NCI-H128 (cell line): ENCODE measurements around the gene SEPTIN12.
"Not testable (repeated sequence)": the region's sequence is repeated elsewhere in the genome, so short reads cannot be mapped to it uniquely, and the experiment has no call there.

Experiments
- DNase-seq: peaks from one replicate; lab custom pipeline; 2025; ENCODE audit not compliant: unreplicated experiment; lab: John Stamatoyannopoulos, UW

SEPTIN12 gene

DNA sequence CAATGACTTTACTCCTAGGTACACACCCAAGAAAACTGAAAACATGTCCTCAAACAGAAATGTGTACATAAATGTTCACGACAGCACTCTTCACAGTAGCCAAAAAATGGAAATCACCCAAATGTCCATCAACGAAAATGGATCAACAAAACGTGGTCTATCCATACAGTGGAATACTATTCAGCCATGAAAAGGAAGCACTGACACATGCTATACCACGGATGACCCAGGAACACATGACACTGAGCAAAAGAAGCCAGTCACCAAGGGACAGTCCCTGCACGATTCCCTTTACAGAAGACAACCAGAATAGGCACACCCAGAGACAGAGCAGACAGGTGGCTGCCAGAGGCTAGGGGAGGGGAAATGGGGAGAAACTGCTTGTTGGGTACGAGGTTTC is 32.5 kb downstream of the SEPTIN12 start:
- DNase-seq: no peak

DNA sequence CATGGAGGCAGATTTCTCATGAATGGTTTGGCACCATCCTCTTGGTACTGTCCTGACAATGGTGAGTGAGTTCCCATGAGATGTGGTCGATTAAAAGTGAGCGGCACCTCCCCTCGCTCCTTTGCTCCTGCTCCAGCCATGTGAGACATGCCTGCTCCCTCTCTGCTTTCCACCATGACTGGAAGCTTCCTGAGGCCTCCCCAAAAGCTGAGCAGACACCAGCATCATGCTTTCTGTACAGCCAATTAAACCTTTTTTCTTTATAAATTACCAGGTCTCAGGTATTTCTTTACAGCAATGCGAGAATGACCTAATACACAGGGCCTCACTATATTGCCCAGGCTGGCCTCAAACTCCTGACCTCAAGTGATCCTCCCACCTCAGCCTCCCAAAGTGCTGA is 33.3 kb downstream of the SEPTIN12 start:
- DNase-seq: no peak

- DNase-seq: no peak
These were observed 34.9 kb downstream of the SEPTIN12 start for GRCh38 chr16:4753227-4753626.

GRCh38 chr16:4752351-4753100 is 35.6 kb downstream of the SEPTIN12 start:
- no peak for DNase-seq

DNA sequence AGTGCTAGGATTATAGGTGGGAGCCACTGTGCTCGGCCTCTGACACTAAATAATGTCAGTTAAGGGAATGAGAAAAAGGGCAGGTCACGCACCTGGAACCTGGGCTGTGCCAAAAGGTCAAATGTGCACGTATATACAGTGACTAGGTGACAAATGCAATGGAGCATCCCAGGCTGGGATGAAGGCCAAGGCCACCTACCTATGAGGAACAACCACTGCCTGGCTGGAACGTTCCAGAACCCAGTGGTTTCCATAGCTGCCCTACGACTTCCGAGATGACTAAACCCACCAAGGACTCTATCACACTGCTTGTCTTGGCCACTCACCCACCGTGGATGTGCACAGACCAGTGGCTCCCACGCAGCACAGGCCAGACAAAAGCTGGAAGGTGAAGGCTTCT is 37.2 kb downstream of the SEPTIN12 start:
- DNase-seq: no peak

GRCh38 chr16:4749700-4750257 is 38.4 kb downstream of the SEPTIN12 start:
- no peak for DNase-seq

DNA sequence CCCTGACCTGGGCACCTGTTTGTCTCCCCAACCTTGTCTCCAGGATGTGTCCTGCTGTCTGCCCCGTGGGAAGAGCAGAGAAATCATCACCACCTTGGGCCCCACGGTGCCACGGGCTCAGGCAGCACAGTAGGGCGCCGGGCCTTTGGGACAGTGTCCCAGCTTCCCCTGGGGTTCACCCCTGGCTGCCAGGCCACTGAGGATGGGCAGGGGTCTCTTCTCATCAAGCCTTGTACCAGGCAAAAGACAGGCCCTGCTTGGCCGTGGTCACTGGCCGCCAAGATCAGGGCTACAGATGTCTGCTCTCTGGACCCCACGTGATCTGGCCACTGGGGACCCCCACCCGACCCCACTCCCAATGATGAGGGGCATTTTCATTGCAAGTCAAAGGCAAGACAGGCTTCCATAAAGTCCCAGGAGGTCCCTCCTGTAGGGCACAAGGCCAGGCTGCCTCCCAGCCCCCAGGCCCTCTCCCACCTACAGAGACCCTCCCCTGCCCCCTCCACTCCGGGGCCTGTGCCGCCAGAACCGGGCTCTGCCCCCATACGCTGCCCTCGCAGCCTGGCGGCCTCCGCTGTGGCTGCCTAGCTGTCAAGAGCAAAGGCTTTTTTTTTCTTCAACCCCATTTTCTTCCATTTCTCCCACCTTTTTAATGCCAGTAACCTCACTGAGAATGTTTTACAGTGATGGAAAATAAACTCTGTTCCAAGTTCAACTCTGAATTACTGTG is 39.3 kb downstream of the SEPTIN12 start:
- DNase-seq: no peak

DNA sequence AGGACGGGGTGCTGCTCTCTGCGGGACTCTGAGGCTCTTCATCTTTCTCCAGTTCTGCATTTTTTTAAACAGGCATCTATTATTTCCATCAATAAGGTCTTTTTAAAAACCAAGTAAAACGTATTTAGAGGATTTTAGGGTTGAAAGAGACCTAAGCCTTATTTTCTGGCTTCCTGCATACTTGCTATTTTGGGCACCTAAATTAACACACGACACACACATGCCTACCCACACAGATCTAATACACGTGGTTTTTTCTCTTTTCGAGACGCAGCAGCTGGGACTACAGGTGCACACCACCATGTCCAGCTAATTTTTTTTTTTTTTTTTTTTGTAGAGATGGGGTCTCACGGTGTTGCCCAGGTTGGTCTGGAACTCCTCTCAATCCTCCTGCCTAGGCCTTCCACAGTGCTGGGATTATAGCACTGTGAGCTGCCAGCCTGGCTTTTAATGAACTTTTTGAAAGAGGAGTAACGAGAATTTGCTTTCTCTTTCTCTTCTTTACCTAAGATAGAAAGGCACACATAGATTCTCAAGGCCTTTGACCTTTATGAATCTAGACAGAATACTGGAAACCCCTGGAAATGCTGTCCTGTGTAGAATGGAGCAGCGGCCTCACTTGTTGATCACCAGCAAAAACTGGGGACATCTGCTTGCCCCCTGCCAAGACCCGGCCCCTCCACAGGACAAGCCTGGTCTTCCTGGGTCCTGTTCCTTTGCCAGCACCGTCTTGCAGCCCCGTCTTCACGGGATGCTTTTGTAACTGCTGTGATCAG is 40.1 kb downstream of the SEPTIN12 start:
- DNase-seq: no peak

DNA sequence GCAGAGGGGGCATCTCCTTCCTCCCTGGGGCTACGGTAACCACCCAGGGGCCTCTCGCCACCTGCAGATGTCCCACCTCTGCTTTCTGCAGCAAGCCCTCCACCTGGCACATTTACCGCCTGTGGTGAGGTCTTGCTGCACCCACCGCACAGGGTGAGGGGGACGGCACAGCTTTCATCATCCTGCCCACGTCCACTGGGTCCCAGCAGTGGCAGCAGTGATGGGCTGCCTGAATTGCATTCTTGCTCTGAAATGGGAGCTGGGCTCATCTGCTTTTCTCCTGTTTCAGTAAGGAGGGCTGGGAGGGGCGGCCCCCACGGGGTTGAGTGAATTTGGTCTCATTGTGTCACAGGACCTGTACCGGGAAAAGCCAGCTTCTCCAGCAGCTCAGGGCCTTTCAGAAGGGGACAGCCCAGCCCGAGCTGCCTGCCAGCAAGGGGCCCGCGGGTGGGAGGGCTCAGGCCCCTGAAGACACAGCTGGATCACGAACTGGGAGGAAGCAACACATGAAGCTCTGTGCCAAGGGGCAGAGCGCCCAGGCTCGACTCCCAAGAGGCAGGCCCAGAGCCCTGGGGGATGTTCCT is 41.1 kb downstream of the SEPTIN12 start:
- no peak for DNase-seq

DNA sequence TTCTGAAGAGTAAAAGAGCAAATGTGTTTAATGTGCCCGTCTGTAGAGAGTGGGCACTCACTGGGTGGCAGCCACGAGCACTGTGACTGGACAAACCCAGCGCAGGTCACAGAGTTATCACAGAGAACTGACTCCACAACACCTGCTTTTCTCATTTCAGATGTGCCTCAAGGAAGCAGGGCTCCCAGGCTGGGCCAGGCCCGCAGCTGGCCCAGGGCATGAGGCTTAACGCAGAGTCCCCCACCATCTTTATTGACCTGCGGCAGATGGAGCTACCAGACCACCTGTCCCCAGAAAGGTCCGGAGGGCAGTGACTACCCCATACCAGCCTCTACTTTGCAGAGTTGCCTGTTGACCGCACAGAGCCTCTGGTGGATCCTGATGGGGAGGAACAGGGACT is 41.9 kb downstream of the SEPTIN12 start:
- DNase-seq: no peak

DNA sequence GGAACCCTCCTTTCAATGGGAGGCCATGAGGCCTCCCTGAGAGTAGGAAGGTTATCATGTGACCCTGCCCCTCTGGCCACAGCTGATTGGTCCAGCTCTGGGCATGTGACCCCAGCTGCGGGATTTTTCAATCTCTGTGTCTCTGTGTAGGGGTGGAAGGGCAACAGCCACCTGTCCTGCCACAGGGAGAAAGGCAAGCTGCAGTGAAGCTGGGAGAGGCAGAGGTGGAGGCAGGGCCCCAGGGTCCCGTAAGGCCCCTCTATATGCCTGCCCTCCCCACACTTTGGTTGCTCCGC is 42.9 kb downstream of the SEPTIN12 start:
- no peak for DNase-seq

DNA sequence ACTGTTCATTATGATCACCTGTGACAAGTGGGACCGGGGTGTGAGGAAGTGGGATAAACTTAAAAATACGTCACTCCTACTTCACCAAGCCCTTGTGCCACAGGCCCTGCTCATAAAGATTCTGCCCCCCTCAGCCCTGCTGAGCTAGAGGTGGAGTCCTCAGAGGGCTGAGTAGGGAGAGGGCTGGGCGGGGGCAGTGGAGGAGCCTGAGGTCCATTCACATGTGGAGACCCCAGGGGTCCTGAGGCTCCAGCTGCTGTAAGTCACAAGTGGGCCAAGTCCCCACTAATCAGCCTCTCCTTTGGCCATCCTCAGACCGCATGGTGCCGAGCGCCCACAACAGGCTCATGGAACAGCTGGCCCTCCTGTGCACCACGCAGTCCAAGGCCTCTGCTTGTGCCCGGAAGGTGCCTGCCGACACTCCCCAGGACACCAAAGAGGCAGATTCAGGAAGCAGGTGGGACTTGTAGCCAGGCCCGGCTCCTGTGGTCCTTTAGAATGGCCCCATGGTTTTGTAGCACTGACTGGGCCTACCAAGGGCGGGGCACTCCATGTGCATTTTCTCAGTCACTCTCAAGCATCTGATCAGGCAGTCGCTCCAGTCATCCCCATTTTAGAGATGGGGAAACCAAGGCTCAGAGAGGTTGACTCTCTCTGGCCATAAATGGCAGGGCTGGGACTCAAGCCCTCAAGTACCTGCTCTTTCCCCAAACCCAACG is 43.4 kb downstream of the SEPTIN12 start:
- no peak for DNase-seq

- no peak for DNase-seq
These were observed 44.8 kb downstream of the SEPTIN12 start for GRCh38 chr16:4743226-4743878.

GRCh38 chr16:4738370-4738769 is 49.8 kb downstream of the SEPTIN12 start:
- not testable (repeated sequence) for DNase-seq

GRCh38 chr16:4737545-4737944 is 50.6 kb downstream of the SEPTIN12 start:
- DNase-seq: no peak

DNA sequence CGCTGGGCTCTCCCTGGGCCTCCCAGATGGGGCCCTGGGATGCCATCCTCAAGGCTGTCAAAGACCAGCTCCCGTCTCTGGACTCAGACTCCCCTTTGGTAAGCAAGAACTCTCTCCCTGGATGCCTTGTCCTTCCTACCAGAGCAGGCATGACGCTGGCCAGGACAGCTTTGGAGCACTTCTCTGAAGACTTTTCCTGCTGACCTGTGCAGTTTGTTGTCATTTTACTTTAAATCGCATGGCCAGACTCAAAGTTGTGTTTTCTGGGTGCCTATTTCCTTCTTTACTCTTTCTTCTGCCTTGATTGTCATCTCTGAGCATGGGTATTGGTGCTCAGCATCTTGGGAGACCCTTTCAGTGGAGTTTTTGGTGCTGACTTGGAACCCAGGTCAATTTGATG is 51.6 kb downstream of the SEPTIN12 start:
- no peak for DNase-seq

DNA sequence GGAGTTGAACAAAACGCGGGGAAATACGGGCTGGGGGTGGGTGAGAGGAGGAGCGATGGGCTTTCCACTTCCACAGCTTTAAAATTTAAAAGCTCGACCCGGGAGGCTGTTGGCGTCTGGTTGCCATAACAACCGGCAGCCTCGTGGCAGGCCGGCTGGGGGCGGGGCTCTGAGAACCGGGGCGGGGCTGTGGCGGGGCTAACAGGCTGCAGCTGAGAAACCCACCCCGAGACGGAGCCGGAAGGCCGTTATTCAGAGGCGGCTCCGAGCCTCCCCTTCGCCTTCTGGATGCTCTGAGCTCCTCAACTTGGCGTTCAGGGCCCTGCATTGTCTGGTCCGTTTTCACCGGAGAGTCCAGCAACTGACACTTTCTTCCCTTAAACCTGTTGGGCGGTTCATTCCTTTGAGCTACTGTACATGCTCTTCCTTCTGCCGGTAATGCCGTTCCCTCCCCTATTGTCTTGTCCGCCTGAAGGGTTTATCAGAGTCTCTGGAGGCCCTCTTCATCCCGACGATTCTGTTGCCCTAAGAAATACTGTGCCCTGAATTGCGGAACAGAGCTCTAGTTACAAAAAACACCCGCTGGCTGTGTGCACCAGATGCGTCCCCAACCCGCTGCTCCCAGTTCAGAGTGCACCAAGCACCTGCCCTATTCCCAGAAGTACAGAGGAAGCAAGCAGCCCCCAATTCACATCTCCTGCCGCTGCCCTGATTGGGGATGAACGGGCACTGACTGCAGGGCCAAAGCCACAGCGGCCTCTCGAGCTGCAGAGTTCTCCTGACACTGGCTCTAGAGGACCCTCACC is 53.2 kb downstream of the SEPTIN12 start:
- DNase-seq: no peak

DNA sequence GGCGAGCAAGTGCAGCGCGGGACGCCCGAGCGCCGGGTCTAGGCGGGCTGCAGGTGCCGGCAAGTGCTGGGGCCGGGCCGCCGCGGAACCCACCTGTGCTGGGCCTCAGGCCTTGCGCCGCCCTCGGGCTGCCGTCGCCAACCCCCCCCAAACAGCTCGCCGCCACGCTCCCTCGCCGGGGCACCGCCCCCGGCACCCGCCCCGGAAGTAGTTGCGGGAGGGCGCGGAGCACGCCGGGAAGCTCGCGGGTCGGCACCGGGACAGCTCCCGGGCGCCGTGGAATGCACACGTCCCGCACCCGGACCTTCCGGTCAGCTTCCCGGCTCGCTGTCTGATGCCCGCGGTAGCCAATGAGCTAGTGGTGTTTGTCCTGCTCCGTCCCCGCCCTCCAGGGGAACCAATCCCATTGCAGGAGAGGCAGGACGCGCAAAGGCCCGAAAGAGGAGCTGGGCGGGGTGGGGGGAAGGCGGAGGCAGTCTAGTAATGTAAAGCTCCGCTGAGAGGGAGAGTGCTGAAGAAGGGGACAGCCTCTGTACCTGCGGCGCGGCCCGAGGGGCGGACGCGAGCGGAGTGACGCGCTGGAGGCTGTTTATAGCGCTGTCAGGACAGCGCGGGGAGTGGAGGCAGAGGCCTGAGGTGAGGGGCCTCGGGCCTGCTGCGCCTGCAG is 53.9 kb downstream of the SEPTIN12 start, which contains the start of the genes ANKS3 and DNAAF8:
Gene ANKS3, minus strand, starts transcription at position 209 of the 667 bp plus-strand sequence. CDS start 4,122 bp downstream, outside the sequence.
Gene DNAAF8, plus strand, starts transcription at position 475 of the 667 bp plus-strand sequence. CDS start 1,978 bp downstream, outside the sequence.
- peak; percentile 46 for DNase-seq

GRCh38 chr16:4733747-4734062 is 54.4 kb downstream of the SEPTIN12 start:
- DNase-seq: no peak
